ENCODE data around the gene FAM13B. TPM values are rescaled to one million over a fixed set of nuclear protein-coding genes. Genes with fewer than 3 reads are reported as not detected.

Gene FAM13B
- total RNA-seq, 2 experiments from 2014 or later = 33.1 to 36.7 TPM

- CTCF ChIA-PET = interaction anchor here (0.7 to 2.3 kb wide), 3 partner anchors 14 to 130 kb away, joined by 3 to 8 read pairs (median 4); no protein-coding TSS in a partner anchor
- no peak overlapping the region for H3K27ac Mint-ChIP-seq
These were observed 11.1 kb downstream of the FAM13B start for GRCh38 chr5:138021771-138022170.

GRCh38 chr5:138018849-138019248, 14.0 kb downstream of the FAM13B start:
- DNase-seq (no peak), ATAC-seq (ENCODE audit: poor library complexity) (no peak)
- H3K27ac ChIP-seq (ENCODE audit: low read depth in 1 of 2, low read length in 2 of 2) = no peak overlapping the region
- H3K4me3 ChIP-seq (ENCODE audit: low read length) = no peak overlapping the region
- no peak overlapping the region for H3K4me3 Mint-ChIP-seq
- peaks cover 58% of the 10 kb centered on the region for H3K36me3 ChIP-seq (ENCODE audit: insufficient read depth, low read length)
- peaks cover 69% of the 10 kb centered on the region for H3K36me3 Mint-ChIP-seq (ENCODE audit: low read depth)
- H3K9me3 Mint-ChIP-seq = no peaks in the 10 kb centered on the region
- intact Hi-C loops (cut with DNase I, micrococcal nuclease) = no loop called here
- H3K4me1 ChIP-seq (ENCODE audit: insufficient read depth, low read length) = peaks cover 5% of the 10 kb centered on the region
- H3K27ac Mint-ChIP-seq = no peak overlapping the region
- no peaks in the 10 kb centered on the region for H3K9me3 ChIP-seq (ENCODE audit: control insufficient read depth in 1 of 2, insufficient read depth in 1 of 2, low read length in 2 of 2)
- no peak for TF ChIP-seq CTCF (IDR thresholded peaks at IDR 0.05)
- ChIA-PET POLR2A (no interaction called here), CTCF (interaction anchor here (1.0 kb wide), 1 partner anchor 17 kb away, joined by 3 read pairs; no protein-coding TSS in a partner anchor)
- H3K27me3 ChIP-seq (ENCODE audit: control insufficient read depth in 1 of 2, insufficient read depth in 2 of 2, low read length in 2 of 2) = no peaks in the 10 kb centered on the region
- H3K4me1 Mint-ChIP-seq (ENCODE audit: low read depth) = peaks cover 45% of the 10 kb centered on the region
- no peaks in the 10 kb centered on the region for H3K27me3 Mint-ChIP-seq

More at GRCh38 chr5:138021771-138022170, 11.1 kb downstream of the FAM13B start:
- no peaks in the 10 kb centered on the region for H3K27me3 Mint-ChIP-seq
- DNase-seq = no peak
- peaks cover 60% of the 10 kb centered on the region for H3K4me1 Mint-ChIP-seq (ENCODE audit: low read depth)
- H3K36me3 Mint-ChIP-seq (ENCODE audit: low read depth) = peaks cover 48% of the 10 kb centered on the region
- no peak overlapping the region for H3K4me3 ChIP-seq (ENCODE audit: low read length)
- TF ChIP-seq CTCF (IDR thresholded peaks at IDR 0.05) = no peak
- no peaks in the 10 kb centered on the region for H3K9me3 ChIP-seq (ENCODE audit: control insufficient read depth in 1 of 2, insufficient read depth in 1 of 2, low read length in 2 of 2)
- H3K9me3 Mint-ChIP-seq = no peaks in the 10 kb centered on the region
- ATAC-seq (ENCODE audit: poor library complexity) = no peak
- H3K27ac ChIP-seq (ENCODE audit: low read depth in 1 of 2, low read length in 2 of 2) = no peak overlapping the region
- H3K4me1 ChIP-seq (ENCODE audit: insufficient read depth, low read length) = peaks cover 27% of the 10 kb centered on the region
- no peaks in the 10 kb centered on the region for H3K27me3 ChIP-seq (ENCODE audit: control insufficient read depth in 1 of 2, insufficient read depth in 2 of 2, low read length in 2 of 2)
- H3K4me3 Mint-ChIP-seq = no peak overlapping the region
- POLR2A ChIA-PET = no interaction called here
- peaks cover 40% of the 10 kb centered on the region for H3K36me3 ChIP-seq (ENCODE audit: insufficient read depth, low read length)
- intact Hi-C loops (cut with DNase I, micrococcal nuclease) = no loop called here

- Mint-ChIP-seq H3K36me3 (ENCODE audit: low read depth) (peaks cover 85% of the 10 kb centered on the region), H3K27ac (no peak overlapping the region), H3K27me3 (no peaks in the 10 kb centered on the region), H3K9me3 (no peaks in the 10 kb centered on the region), H3K4me3 (no peak overlapping the region), H3K4me1 (ENCODE audit: low read depth) (peaks cover 19% of the 10 kb centered on the region)
- no peak for DNase-seq
- POLR2A ChIA-PET = no interaction called here
- no peak for TF ChIP-seq CTCF (IDR thresholded peaks at IDR 0.05)
- Histone ChIP-seq H3K4me1 (ENCODE audit: insufficient read depth, low read length) (no peaks in the 10 kb centered on the region), H3K4me3 (ENCODE audit: low read length) (no peak overlapping the region), H3K9me3 (ENCODE audit: control insufficient read depth in 1 of 2, insufficient read depth in 1 of 2, low read length in 2 of 2) (no peaks in the 10 kb centered on the region), H3K27me3 (ENCODE audit: control insufficient read depth in 1 of 2, insufficient read depth in 2 of 2, low read length in 2 of 2) (no peaks in the 10 kb centered on the region), H3K27ac (ENCODE audit: low read depth in 1 of 2, low read length in 2 of 2) (no peak overlapping the region), H3K36me3 (ENCODE audit: insufficient read depth, low read length) (peaks cover 72% of the 10 kb centered on the region)
- CTCF ChIA-PET = no interaction called here
- intact Hi-C loops (cut with DNase I, micrococcal nuclease) = no loop called here
- no peak for ATAC-seq (ENCODE audit: poor library complexity)
These were observed 17.0 kb downstream of the FAM13B start for GRCh38 chr5:138015916-138016315.
